ENCODE measurements around the gene NKIRAS1. TPM values are rescaled to one million over a fixed set of nuclear protein-coding genes. Genes with fewer than 3 reads are reported as not detected.

The NKIRAS1 gene
- total RNA-seq, 2 donors from 2014 or later = 18.4 to 19.8 TPM

DNA sequence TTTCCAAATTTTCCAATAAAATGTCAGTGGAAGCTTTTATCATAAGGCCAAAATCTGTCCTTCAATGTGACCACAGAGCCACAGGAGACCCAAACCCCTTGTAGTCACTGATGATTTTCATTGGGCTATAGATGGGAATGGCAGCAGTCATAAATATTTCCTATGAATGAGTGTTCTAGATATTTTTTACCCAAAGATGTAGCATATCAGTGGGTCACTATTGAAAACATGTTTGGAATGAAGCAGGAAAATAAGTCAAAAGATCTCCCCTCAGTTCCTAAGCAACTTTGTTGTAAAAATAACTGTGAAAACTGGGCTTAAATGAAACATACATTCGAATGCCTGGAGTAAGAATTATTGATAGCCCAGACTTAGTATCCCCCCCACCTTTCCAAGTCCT lies 49.0 kb downstream of the NKIRAS1 start:
- no peak overlapping the region for H3K4me3 ChIP-seq
- H3K4me1 ChIP-seq = peaks cover 0 to 32% of the 10 kb centered on the region in 2 donors
- no peaks in the 10 kb centered on the region for H3K27me3 ChIP-seq
- no peaks in the 10 kb centered on the region for H3K9me3 ChIP-seq
- DNase-seq (ENCODE audit: low spot score) = no peak
- H3K27ac ChIP-seq = no peak overlapping the region
- TF ChIP-seq, protein P1, sequence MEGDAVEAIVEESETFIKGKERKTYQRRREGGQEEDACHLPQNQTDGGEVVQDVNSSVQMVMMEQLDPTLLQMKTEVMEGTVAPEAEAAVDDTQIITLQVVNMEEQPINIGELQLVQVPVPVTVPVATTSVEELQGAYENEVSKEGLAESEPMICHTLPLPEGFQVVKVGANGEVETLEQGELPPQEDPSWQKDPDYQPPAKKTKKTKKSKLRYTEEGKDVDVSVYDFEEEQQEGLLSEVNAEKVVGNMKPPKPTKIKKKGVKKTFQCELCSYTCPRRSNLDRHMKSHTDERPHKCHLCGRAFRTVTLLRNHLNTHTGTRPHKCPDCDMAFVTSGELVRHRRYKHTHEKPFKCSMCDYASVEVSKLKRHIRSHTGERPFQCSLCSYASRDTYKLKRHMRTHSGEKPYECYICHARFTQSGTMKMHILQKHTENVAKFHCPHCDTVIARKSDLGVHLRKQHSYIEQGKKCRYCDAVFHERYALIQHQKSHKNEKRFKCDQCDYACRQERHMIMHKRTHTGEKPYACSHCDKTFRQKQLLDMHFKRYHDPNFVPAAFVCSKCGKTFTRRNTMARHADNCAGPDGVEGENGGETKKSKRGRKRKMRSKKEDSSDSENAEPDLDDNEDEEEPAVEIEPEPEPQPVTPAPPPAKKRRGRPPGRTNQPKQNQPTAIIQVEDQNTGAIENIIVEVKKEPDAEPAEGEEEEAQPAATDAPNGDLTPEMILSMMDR (IDR thresholded peaks at IDR 0.05) = no peak
- no peaks in the 10 kb centered on the region for H3K36me3 ChIP-seq

GRCh38 chr3:23867400-23867799 lies 49.4 kb downstream of the NKIRAS1 start:
- Histone ChIP-seq H3K27ac (no peak overlapping the region), H3K9me3 (no peaks in the 10 kb centered on the region), H3K36me3 (no peaks in the 10 kb centered on the region), H3K4me1 (peaks cover 0 to 32% of the 10 kb centered on the region in 2 donors), H3K4me3 (no peak overlapping the region), H3K27me3 (no peaks in the 10 kb centered on the region)
- DNase-seq (ENCODE audit: low spot score) = no peak
- TF ChIP-seq, protein P1 (IDR thresholded peaks at IDR 0.05) = no peak

- peaks cover 0 to 32% of the 10 kb centered on the region in 2 donors for H3K4me1 ChIP-seq
- TF ChIP-seq, protein P1 (IDR thresholded peaks at IDR 0.05) = no peak
- DNase-seq (ENCODE audit: low spot score) = no peak
- no peaks in the 10 kb centered on the region for H3K9me3 ChIP-seq
- H3K27ac ChIP-seq = no peak overlapping the region
- no peaks in the 10 kb centered on the region for H3K27me3 ChIP-seq
- no peak overlapping the region for H3K4me3 ChIP-seq
- H3K36me3 ChIP-seq = no peaks in the 10 kb centered on the region
Observed at GRCh38 chr3:23865595-23866396, 51.0 kb downstream of the NKIRAS1 start.

DNA sequence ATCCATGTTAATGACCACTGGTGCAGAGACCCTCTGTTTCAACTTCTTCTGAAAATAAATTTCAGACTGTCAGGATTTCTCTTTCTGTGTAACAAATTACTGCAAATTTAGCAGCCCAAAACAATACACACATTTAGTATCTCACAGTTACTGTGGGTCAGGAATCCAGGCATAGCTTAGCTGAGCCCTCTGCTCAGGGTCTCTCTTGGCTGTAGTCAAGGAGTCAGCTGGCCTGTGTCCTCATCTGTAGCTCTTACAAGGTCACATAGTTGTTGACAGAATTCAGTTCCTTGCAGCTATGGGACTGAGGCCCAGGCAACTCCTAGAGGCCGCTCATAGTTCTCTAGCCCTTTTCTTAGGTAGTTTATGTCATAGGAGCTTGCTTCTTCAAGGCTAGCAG lies 51.9 kb downstream of the NKIRAS1 start:
- DNase-seq (ENCODE audit: low spot score) = no peak
- Histone ChIP-seq H3K36me3 (no peaks in the 10 kb centered on the region), H3K4me1 (peaks cover 0 to 28% of the 10 kb centered on the region in 2 donors), H3K27ac (no peak overlapping the region), H3K9me3 (no peaks in the 10 kb centered on the region), H3K4me3 (no peak overlapping the region), H3K27me3 (no peaks in the 10 kb centered on the region)
- TF ChIP-seq, protein P1 (IDR thresholded peaks at IDR 0.05) = no peak

DNA sequence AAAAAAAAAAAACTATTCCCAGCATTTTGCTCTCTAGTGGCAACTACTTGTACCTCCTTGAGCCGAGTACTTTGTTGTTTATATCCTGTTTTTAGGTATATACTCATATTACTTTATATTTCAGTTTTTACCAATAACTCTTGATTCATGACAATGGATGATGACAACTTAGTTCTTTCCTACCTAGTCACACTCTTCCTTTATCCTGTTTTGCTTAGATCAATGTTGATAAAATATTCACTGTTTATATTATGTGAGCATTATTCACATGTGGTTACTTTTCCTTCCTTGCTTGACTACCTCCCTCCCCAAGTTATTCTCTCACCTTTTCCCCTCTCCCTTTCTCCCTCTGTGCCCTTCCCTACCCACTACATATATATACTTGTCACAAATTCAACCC lies 53.7 kb downstream of the NKIRAS1 start:
- no peaks in the 10 kb centered on the region for H3K9me3 ChIP-seq
- H3K27me3 ChIP-seq = no peaks in the 10 kb centered on the region
- DNase-seq (ENCODE audit: low spot score) = no peak
- H3K4me1 ChIP-seq = peaks cover 0 to 35% of the 10 kb centered on the region in 2 donors
- no peaks in the 10 kb centered on the region for H3K36me3 ChIP-seq
- no peak overlapping the region for H3K4me3 ChIP-seq
- H3K27ac ChIP-seq = no peak overlapping the region
- TF ChIP-seq, protein P1 (IDR thresholded peaks at IDR 0.05) = no peak
